Sigmoid colon (tissue), 4 donors: ENCODE data around the gene NRTN.

Experiments used
- CTCF ChIP-seq, 4 experiments: fragments of 450-650 bp in 3 of 4; fragments of 200-600 bp in 1 of 4; IDR thresholded peaks; one replicate each; pipeline ENCODE4 v1.5.1; 2016 to 2019; ENCODE audit warnings: antibody characterized with exemption in 4 of 4, mild to moderate bottlenecking in 3 of 4, moderate library complexity in 2 of 4
- EP300 ChIP-seq, 4 donors: sonication (generic); formaldehyde crosslinking; IDR thresholded peaks; one replicate each; pipeline ENCODE4 v1.6.1; 2017; ENCODE audit warnings: antibody characterized with exemption in 4 of 4
- POLR2A ChIP-seq, 2 donors: fragments of 450-650 bp; IDR thresholded peaks; one replicate each; pipeline ENCODE4 v1.6.1; 2016; ENCODE audit warnings: antibody characterized with exemption in 2 of 2, mild to moderate bottlenecking in 2 of 2, moderate library complexity in 2 of 2
- POLR2AphosphoS5 ChIP-seq, 4 donors: sonication (generic); formaldehyde crosslinking; IDR thresholded peaks; one replicate each; pipeline ENCODE4 v1.6.1; 2017; ENCODE audit warnings: antibody characterized with exemption in 4 of 4

- TF ChIP-seq CTCF (IDR thresholded peaks at IDR 0.05): no peak
- no peak for TF ChIP-seq POLR2A (IDR thresholded peaks at IDR 0.05)
- TF ChIP-seq EP300 (IDR thresholded peaks at IDR 0.05): no peak
- TF ChIP-seq POLR2AphosphoS5 (IDR thresholded peaks at IDR 0.05): no peak
Measured at GRCh38 chr19:5784581-5785147, 20.2 kb upstream of the NRTN start, which contains the start of gene PRR22.
